NCI-H2196 (cell line): Measurements from ENCODE around the gene FANCM.
"Not testable (repeated sequence)": the region's sequence is repeated elsewhere in the genome, so short reads cannot be mapped to it uniquely, and the experiment has no call there.

Experiments used
- DNase-seq: peaks from one replicate; lab custom pipeline; 2025; ENCODE audit not compliant: unreplicated experiment; lab: John Stamatoyannopoulos, UW

The FANCM gene

GRCh38 chr14:45142083-45142482 lies 6.4 kb downstream of the FANCM start:
- not testable (repeated sequence) for DNase-seq

DNA sequence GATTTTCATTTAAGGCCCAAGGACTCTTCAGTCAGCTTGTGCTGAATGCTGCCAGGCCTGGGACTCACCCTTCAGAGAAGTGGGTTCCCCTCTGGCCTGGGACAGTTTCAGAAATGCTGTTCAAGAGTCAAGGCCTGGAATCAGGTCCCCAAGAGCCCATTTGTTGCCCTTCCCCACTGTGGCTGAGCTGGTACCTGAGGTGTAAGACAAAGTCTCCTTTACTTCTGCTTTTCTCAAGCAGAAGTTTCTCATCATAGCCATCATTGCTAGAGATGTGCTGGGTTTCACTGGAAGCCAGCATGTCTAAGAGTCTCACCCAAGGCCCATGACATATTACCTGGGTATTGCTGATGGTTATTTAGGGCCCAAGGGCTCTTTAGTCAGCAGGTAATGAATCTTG lies 8.9 kb downstream of the FANCM start:
- no peak for DNase-seq

DNA sequence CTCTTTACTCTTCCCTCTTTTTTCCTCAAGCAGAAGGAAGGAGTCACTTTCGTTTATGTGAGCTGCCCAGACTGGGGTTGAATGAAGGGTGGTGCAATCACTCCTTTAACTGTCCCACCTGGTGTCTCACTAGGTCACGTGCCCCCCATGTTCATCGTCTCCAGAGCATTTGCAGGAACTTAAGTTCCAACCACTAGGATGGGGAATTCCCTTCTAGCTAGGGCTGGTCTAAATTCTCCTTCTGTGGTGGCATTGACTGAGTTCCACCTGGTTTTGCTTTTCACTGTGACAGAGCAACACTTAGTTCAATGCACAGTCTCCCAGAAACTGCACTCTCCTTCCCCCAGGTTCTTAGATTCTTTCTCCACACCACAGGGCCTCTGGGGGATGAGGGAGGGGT lies 9.5 kb downstream of the FANCM start:
- DNase-seq = no peak

- no peak for DNase-seq
Measured at GRCh38 chr14:45149602-45150001, 13.9 kb downstream of the FANCM start.

DNA sequence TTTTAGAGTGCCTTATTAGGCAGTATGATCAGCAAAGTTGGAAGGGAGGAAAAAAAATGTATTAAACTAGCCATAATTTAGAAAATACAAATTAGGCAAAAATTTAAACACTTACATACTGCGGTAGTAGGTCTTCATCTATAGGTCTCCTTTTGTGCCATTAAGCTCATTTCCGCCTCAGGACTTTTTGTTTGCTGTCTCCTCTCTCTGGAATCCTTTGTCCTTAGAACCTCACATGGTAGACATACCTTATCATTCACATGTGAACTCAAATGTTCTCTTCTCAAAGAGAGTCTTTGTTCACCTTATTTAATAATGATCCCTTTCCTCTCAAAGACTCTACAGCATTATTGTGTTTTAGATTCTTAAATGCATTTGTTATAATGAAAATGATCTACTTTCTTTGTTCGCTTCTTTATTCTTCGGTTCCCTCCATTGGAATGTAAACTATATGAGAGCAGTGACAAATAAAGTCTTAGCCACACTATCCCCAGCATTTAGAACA lies 14.7 kb downstream of the FANCM start:
- DNase-seq = no peak

DNA sequence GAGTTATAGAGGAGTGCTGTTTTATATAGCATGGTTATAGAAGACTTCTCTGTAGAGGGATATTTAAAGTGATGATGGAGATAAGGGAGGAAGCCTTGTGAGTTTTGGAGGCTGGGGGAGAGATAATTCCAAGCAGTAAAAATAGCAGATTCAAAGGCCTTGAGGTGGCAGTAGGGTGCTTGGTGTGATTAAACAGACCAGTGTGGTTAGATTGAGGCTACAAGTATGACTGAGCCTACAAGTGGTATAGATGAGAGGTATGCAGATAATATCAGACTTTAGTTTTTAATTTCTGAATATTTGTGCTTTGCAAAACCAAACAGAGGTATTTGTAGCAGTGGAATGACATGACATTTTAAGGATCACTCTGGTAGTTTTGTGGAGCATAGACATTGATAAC lies 20.3 kb downstream of the FANCM start:
- DNase-seq = no peak

DNA sequence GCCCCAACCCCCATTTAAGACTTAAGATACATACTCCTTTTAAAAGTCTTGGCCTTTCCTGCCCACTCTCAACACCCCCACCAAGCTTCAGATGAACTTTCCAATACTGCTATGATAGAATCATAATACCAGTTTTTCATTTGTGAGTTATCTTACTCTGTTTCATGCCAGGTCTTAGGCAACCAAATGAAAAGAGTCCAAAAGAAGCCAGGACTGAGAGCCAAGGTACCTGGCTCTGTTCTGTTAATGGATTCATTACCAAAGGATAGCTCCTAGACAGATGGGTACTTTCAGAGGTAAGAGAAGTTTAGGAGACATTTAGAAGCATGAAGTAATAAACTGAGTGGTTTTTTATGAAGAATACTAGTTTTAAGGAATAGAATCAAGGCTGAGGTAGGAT lies 34.2 kb downstream of the FANCM start:
- DNase-seq = no peak

DNA sequence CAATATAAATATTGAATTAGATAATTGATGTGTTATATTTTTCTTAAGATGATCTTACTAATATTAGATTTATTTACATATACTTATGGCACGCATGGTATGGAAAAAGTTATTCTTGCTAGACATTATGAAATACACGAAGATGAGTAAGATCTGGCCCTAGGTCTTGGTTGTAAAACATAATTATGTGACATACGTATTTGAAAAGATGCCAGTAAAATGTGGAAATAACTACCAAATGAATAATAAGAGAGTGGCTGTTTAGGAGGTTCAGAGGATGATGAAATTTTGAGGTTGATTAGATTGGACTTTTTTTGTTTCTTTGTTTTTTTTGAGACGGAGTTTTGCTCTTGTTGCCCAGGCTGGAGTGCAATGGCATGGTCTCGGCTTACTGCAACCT lies 41.3 kb downstream of the FANCM start:
- DNase-seq = no peak

DNA sequence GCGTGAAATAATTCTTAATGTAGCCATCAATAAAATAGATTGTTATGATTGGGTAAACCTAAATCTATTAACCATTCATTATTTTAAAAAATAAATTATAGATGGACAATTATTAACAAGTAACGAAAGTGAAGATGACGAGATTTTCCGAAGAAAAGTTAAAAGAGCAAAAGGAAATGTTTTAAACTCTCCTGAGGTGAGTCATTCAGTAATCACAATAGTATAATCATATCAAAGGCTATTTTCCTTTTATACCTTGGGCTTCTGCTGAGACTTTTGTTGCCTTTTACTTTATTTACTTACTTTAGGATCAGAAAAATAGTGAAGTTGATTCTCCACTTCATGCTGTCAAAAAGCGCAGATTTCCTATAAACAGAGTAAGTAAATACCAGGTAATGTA lies 45.6 kb downstream of the FANCM start:
- no peak for DNase-seq

DNA sequence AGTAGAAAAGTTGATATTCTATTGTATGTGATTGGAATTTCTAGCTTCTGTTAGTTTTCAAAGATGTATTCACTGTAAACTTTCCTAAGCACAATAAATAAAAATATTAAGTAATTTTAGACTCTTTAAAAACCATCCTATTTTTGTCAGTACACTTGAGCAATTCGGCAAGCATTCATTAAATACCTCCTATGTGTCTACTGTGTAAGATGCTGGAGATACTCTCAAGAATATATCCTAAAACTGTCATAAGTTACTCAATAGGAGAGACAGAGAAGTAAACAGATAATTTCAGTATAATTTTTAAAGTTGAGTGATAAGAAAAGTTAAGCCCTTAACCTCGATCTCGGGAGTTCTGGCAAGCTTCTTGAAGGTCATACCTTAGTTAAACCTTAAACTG lies 46.1 kb downstream of the FANCM start:
- no peak for DNase-seq

DNA sequence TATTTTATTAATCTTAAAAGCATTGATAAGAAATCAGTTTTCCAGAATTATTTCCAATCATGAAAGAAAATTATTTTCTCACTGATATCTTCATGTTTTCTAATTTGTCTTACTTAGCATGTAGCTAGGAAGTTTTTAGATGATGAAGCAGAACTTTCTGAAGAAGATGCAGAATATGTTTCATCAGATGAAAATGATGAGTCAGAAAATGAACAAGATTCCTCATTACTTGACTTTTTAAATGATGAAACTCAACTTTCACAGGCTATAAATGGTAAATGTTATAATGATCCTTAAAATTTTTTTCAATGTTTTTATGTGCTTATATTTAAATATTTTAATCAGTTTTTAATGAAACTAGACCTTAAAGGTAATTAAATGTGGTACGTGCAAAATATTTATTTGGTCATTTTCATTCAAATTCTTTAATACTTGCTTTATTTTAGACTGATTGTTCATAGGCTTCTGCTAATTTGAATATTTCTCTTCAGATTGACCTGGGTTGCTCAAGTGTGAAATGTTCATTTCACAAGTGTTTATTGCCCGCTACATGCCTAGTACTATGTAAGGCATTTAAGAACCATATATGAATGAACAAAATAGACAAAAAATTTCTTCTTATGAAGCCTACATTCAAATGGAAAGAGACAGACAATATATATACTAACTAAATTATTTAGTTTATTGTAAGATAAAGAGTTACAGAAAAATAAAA lies 49.5 kb downstream of the FANCM start:
- DNase-seq = no peak

DNA sequence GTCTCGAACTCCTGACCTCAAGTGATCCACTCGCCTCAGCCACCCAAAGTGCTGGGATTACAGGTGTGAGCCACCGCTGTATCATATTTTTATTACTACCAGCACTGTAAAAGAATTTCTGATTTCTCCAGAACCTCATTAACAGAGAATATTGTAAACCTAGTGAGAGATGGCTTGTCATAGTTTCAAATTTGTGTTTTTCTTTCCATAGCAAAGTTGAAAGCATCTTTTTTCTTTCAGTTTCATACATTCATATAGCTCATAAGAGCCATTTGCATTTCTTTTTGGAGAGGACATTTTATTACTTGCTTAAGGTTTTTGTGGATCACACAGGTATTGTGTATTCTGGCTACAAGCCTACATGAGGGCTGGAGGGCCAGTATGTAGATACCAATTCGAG lies 59.2 kb downstream of the FANCM start:
- no peak for DNase-seq

- no peak for DNase-seq
Measured at GRCh38 chr14:45198551-45198950, 62.8 kb downstream of the FANCM start.

- DNase-seq = no peak
Measured at GRCh38 chr14:45199230-45199629, 63.5 kb downstream of the FANCM start.

GRCh38 chr14:45201905-45202304 lies 66.2 kb downstream of the FANCM start:
- DNase-seq = no peak

GRCh38 chr14:45204241-45204640 lies 68.5 kb downstream of the FANCM start:
- DNase-seq = no peak

DNA sequence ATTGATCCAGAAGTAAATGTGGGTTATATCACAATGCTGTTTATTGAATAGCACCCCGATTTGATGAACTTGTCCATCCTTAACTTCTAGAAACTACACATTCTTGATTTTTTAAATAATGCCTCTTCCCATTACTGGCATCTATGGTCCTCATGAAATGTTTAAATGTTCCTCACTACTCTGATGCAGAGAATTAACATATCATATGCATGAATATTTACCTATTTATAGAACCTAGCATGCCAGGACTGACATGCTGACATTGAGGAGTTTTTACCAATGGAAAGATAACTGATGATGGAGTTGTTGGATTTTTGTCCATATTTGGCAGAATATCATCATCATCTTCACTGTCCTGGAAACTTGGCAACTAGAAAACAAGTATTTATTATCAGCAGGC lies 74.4 kb downstream of the FANCM start:
- no peak for DNase-seq

DNA sequence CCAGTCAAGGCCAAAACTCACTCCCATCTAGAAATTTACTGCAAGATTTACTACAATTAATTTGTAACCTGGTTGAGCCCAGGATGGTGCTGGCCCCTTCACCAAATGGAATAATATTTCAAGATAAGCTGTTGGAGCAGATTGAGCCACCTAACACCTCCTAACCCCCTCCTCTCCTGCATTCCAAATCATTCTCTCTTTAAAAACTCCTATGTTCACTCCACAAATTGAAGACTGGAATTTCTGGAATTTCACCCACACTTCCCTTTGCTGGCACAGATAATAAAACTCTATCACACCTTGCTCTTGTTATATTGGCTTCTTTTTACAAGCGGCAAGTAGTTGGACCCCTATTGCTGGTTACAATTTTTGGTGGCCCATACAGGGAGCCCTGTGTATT lies 75.6 kb downstream of the FANCM start:
- no peak for DNase-seq

GRCh38 chr14:45212231-45212630 lies 76.5 kb downstream of the FANCM start:
- no peak for DNase-seq

DNA sequence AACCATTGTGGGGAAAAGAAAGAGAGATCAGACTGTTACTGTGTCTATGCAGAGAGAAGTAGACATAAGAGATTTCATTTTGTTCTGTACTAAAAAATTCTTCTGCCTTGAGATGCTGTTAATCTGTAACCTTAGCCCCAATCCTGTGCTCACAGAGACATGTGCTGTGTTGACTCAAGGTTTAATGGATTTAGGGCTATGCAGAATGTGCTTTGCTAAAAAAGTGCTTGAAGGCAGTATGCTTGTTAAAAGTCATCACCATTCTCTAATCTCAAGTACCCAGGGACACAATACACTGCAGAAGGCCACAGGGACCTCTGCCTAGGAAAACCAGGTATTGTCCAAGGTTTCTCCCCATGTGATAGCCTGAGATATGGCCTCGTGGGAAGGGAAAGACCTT lies 78.0 kb downstream of the FANCM start:
- DNase-seq = not testable (repeated sequence)

DNA sequence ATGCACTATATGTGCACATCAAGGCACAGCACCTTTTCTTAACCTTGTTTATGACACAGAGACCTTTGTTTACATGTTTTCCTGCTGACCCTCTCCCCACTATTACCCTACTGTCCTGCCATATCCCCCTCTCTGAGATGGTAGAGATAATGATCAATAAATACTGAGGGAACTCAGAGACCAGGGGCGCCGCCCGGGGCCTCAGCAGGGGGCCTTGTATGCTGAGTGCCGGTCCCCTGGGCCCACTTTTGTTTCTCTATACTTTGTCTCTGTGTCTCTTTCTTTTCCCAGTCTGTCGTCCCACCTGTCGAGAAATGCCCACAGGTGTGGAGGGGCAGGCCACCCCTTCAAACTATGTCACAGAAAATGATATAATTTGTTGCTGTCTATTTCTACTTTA lies 78.6 kb downstream of the FANCM start:
- DNase-seq = not testable (repeated sequence)

GRCh38 chr14:45222485-45223262 lies 86.9 kb downstream of the FANCM start:
- DNase-seq = no peak
